Transverse colon (tissue), 3 donors: ENCODE data around the gene SMCO1.

Source experiments
- POLR2A ChIP-seq: fragments of 450-650 bp; IDR thresholded peaks from one replicate; pipeline ENCODE4 v1.6.1; 2016; ENCODE audit warnings: antibody characterized with exemption, mild to moderate bottlenecking, moderate library complexity
- TF ChIP-seq, protein P1 (sequence below), 5 experiments: fragments of 200-600 bp in 3 of 5; fragments of 450-650 bp in 2 of 5; sonication (generic) in 3 of 5; IDR thresholded peaks; 1 replicate in 2 of 5; 2 replicates in 3 of 5; pipeline ENCODE4 v1.5.1; 2016 to 2017; ENCODE audit warnings: antibody characterized with exemption in 5 of 5, inconsistent platforms in 3 of 5, mild to moderate bottlenecking in 2 of 5, moderate library complexity in 1 of 5

DNA sequence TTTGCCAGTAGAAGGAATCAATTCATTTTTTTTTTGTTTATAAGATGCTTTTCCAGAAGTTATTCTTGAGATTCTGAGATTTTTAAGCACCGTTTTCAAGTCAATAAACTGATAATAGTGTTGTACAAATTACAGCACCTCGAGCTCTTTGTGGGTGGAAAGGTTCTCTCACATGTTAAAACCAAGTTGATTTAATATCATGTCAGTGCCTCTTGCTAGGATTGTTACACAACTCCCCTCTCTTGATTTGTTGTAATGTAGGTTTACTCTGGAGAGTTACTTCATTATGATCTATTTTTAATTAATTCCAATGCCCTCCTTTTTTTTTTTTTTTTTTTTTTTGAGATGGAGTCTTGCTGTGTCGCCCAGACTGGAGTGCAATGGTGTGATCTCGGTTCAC lies 57.1 kb downstream of the SMCO1 start:
- TF ChIP-seq, protein P1, sequence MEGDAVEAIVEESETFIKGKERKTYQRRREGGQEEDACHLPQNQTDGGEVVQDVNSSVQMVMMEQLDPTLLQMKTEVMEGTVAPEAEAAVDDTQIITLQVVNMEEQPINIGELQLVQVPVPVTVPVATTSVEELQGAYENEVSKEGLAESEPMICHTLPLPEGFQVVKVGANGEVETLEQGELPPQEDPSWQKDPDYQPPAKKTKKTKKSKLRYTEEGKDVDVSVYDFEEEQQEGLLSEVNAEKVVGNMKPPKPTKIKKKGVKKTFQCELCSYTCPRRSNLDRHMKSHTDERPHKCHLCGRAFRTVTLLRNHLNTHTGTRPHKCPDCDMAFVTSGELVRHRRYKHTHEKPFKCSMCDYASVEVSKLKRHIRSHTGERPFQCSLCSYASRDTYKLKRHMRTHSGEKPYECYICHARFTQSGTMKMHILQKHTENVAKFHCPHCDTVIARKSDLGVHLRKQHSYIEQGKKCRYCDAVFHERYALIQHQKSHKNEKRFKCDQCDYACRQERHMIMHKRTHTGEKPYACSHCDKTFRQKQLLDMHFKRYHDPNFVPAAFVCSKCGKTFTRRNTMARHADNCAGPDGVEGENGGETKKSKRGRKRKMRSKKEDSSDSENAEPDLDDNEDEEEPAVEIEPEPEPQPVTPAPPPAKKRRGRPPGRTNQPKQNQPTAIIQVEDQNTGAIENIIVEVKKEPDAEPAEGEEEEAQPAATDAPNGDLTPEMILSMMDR (IDR thresholded peaks at IDR 0.05): no peak
- no peak for TF ChIP-seq POLR2A
